BLaER1 treated with 17β-estradiol and CSF1 and Interleukin-3, amounts not matched to agents 10 nM and 100 nM (cell line): Measurements from ENCODE around the gene KCNIP1.
A peak's percentile ranks its signal among the peaks of the same experiment; 100 is the strongest.

Source experiments
- H3K27ac ChIP-seq, 11 experiments: shearing (Covaris generic); formaldehyde crosslinking; 2 replicates each; pipeline ENCODE4 v1.8.1; 2022
- H3K27me3 ChIP-seq, 11 experiments: shearing (Covaris generic); formaldehyde crosslinking; 2 replicates each; pipeline ENCODE4 v1.8.1; 2022
- H3K36me3 ChIP-seq, 11 experiments: shearing (Covaris generic); formaldehyde crosslinking; 2 replicates each; pipeline ENCODE4 v1.8.1; 2022
- H3K4me1 ChIP-seq, 10 experiments: shearing (Covaris generic); formaldehyde crosslinking; 2 replicates each; pipeline ENCODE4 v1.8.1; 2022
- H3K4me2 ChIP-seq, 11 experiments: shearing (Covaris generic); formaldehyde crosslinking; 2 replicates each; pipeline ENCODE4 v1.8.1; 2022
- H3K4me3 ChIP-seq, 10 experiments: shearing (Covaris generic); formaldehyde crosslinking; 2 replicates each; pipeline ENCODE4 v1.8.1; 2022
- H3K9ac ChIP-seq, 11 experiments: shearing (Covaris generic); formaldehyde crosslinking; 2 replicates each; pipeline ENCODE4 v1.8.1; 2022
- H3K9me3 ChIP-seq, 11 experiments: shearing (Covaris generic); formaldehyde crosslinking; replicated peaks in 1 of 11; 2 replicates each; pipeline ENCODE4 v1.8.1; 2022
- H4K20me1 ChIP-seq, 11 experiments: shearing (Covaris generic); formaldehyde crosslinking; 2 replicates each; pipeline ENCODE4 v1.8.1; 2022
- Cebpa-rat ChIP-seq, 11 experiments: shearing (Covaris generic); IDR thresholded peaks; 2 replicates each; pipeline ENCODE4 v1.8.1; 2022

Gene KCNIP1

DNA sequence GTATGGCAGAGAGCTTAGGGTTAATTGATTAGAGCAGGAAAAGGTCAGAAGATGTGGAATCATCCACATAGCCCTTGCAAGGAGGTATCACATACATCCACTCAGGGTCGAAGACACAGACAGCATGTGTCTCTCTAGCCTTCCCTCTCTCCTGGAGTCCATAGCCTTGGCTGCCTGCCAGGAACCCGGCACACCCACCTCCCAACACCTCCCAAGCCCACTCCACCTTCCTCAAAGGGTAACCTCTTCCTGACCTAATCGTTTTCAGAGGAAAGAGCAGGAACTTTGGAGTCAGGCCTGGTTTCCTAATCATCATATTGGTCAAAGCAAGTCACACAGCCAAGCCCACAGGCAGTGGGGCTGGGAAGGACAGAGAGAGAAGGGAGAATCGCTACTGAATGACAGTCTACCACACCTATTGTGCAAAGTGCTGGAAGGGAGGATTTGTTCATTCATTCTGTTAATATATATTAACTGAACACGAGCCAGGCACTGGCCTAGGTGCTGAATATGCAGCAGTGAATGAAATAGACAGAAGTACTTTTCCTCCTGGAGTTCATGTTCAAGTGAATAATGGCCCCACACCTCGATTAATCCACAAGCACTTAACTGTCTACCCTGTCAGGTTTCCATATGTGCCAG, 107.8 kb downstream of the KCNIP1 start:
- no peaks in the 10 kb centered on the region for H3K9me3 ChIP-seq
- peaks cover 0 to 7% (median 0%) of the 10 kb centered on the region in 11 experiments; a peak in 4 of 22 replicates for H4K20me1 ChIP-seq
- H3K27ac ChIP-seq: no peak overlapping the region
- peaks cover 0 to 9% (median 0%) of the 10 kb centered on the region in 10 experiments; a peak in 3 of 20 replicates for H3K4me1 ChIP-seq
- no peak for TF ChIP-seq Cebpa-rat (IDR thresholded peaks at IDR 0.05)
- H3K4me3 ChIP-seq: no peak overlapping the region
- no peaks in the 10 kb centered on the region for H3K36me3 ChIP-seq
- H3K9ac ChIP-seq: no peak overlapping the region
- H3K27me3 ChIP-seq: no peaks in the 10 kb centered on the region
- H3K4me2 ChIP-seq: no peak overlapping the region

- Histone ChIP-seq H3K4me2 (no peak overlapping the region), H3K4me3 (no peak overlapping the region), H3K27ac (no peak overlapping the region), H3K36me3 (no peaks in the 10 kb centered on the region), H3K9ac (no peak overlapping the region), H3K27me3 (no peaks in the 10 kb centered on the region), H3K4me1 (peaks cover 0 to 9% (median under 1%) of the 10 kb centered on the region in 10 experiments; a peak in 6 of 20 replicates), H3K9me3 (no peaks in the 10 kb centered on the region), H4K20me1 (peaks cover 0 to 7% (median 0%) of the 10 kb centered on the region in 11 experiments; a peak in 3 of 22 replicates)
- TF ChIP-seq Cebpa-rat (IDR thresholded peaks at IDR 0.05): no peak
Measured at GRCh38 chr5:170612256-170612678, 108.4 kb downstream of the KCNIP1 start.

DNA sequence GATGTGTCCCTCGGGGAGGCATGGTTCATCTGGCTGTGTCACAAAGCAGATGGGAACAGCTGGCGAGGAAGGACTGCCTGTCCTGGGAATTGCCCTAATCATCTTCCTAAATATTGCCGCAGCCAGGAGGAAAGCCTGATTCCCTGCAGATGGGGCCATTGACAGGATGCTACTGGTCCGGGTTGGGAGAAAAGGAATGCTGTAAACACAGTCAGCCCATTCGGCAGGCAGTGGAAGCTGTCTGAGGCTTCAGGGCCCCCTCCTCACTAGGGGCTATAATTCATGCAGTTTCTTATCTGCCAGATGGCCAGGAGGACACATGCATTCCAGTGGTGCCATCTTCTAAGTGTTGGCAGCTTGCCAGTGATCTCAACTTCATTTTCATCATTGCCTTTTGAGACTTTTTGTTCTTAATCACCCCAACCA, 110.3 kb downstream of the KCNIP1 start:
- H3K27ac ChIP-seq: no peak overlapping the region
- peaks cover 6 to 17% (median 8%) of the 10 kb centered on the region in 10 experiments; a peak in 16 of 20 replicates for H3K4me1 ChIP-seq

GRCh38 chr5:170614720-170615119, 110.9 kb downstream of the KCNIP1 start:
- H3K9me3 ChIP-seq: no peaks in the 10 kb centered on the region
- H4K20me1 ChIP-seq: peaks cover 0 to 7% (median 0%) of the 10 kb centered on the region in 11 experiments; a peak in 3 of 22 replicates
- no peak overlapping the region for H3K9ac ChIP-seq
- no peak for TF ChIP-seq Cebpa-rat (IDR thresholded peaks at IDR 0.05)
- no peak overlapping the region for H3K27ac ChIP-seq
- no peaks in the 10 kb centered on the region for H3K27me3 ChIP-seq
- peaks cover 6 to 17% (median 8%) of the 10 kb centered on the region in 10 experiments; a peak in 16 of 20 replicates for H3K4me1 ChIP-seq
- H3K4me3 ChIP-seq: no peak overlapping the region
- H3K4me2 ChIP-seq: peak overlapping the region in 1 of 11 experiments; percentile 26; a peak in 1 of 22 replicates
- H3K36me3 ChIP-seq: no peaks in the 10 kb centered on the region

More for the DNA sequence above, 110.3 kb downstream of the KCNIP1 start:
- no peak overlapping the region for H3K9ac ChIP-seq
- peaks cover 0 to 7% (median 0%) of the 10 kb centered on the region in 11 experiments; a peak in 3 of 22 replicates for H4K20me1 ChIP-seq
- no peaks in the 10 kb centered on the region for H3K36me3 ChIP-seq
- no peaks in the 10 kb centered on the region for H3K27me3 ChIP-seq
- no peak overlapping the region for H3K4me2 ChIP-seq
- TF ChIP-seq Cebpa-rat (IDR thresholded peaks at IDR 0.05): no peak
- H3K9me3 ChIP-seq: no peaks in the 10 kb centered on the region
- no peak overlapping the region for H3K4me3 ChIP-seq

DNA sequence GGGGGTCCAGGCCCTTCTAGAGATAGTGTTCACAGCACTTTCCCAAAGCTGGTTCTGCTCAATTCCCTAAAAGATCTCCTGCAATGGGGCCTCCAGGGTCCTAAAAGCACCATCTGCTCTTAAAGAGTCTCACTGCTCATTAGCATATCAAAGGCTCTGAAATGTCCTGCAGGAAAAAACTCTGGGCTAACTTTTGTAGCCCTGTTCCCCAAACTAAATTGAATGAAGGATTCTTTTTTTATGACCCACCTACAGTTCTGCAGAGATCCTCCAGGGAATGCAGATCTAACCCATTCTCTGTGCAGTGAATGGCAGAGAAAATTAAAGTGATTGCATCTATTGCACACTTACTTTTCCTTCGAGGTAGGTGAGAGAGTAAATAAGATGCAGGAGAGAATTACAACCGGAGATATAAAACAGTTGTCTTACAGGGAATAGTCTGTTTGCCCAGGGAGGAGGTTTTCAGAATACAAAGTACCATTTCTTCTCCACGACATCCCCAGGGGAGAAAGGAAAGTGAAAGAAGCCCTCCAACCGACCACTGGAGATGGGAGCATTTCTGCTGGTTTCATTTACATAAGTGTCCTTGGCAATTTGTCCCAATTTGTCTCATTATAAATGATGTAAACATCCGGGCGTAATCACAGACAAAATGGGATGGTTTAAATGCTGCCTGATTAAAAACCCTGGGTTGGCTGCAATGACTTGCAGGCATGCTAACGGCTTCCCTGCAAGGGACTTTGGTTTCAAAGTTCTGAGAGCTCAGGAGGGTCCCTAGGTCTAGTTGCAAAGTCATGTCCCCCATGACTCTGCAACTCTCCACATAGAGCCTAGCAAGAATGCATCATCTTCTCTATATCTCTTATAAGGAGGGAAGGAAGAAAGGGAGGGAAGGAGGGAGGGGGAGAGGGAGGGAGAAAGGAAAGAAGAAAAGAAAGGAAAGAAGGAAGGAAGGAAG, 114.0 kb downstream of the KCNIP1 start:
- Histone ChIP-seq H3K4me1 (peaks cover 6 to 17% (median 8%) of the 10 kb centered on the region in 10 experiments; a peak in 16 of 20 replicates), H3K27ac (no peak overlapping the region), H3K4me2 (peak overlapping the region in 8 of 11 experiments; percentile 9 to 61 (median 29); a peak in 14 of 22 replicates), H3K9me3 (no peaks in the 10 kb centered on the region), H3K27me3 (no peaks in the 10 kb centered on the region), H3K36me3 (no peaks in the 10 kb centered on the region), H3K4me3 (no peak overlapping the region), H3K9ac (no peak overlapping the region), H4K20me1 (no peaks in the 10 kb centered on the region; a peak in 1 of 22 replicates)
- TF ChIP-seq Cebpa-rat (IDR thresholded peaks at IDR 0.05): no peak

DNA sequence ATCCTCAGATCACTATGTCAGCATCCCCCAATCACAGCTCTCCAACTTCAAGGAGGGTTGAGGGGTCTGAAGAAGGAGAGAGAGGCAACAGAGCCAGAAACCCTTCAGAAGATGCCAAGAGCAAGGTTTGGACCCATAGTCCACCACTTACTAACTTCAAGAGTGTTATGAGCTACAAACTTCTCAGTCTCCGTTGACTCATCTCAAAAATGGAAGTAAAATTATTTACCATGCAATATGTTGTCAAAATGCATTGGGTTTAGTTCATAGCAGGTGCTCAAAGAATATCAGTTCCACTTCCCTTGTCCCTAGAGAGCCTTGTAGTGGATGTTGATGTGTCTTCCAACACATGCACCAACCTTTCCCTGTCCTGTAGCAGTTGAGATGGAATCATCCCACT, 116.0 kb downstream of the KCNIP1 start:
- Histone ChIP-seq H3K27ac (no peak overlapping the region), H3K4me1 (peaks cover 4 to 15% (median 7%) of the 10 kb centered on the region in 10 experiments; a peak in 16 of 20 replicates), H3K36me3 (no peaks in the 10 kb centered on the region), H3K4me3 (no peak overlapping the region), H3K9me3 (no peaks in the 10 kb centered on the region), H3K27me3 (no peaks in the 10 kb centered on the region), H4K20me1 (no peaks in the 10 kb centered on the region), H3K9ac (no peak overlapping the region), H3K4me2 (no peak overlapping the region)
- no peak for TF ChIP-seq Cebpa-rat (IDR thresholded peaks at IDR 0.05)

DNA sequence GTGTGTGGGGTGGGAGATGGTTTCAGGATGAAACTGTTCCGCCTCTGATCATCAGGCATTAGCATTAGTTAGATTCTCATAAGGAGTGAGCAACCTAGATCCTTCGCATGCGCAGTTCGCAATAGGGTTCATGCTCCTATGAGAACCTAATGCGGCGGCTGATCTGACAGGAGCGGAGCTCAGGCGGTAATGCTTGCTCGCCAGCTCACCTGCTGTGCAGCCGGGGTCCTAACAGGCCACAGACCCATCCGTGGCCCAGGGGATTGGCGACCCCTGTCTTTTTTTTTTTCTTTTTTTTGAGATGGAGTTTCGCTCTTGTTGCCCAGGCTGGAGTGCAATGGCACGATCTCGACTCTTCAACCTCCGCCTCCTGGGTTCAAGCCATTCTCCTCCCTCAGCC, 119.1 kb downstream of the KCNIP1 start:
- Histone ChIP-seq H3K9me3 (no peaks in the 10 kb centered on the region), H3K4me1 (peaks cover 0 to 3% (median 2%) of the 10 kb centered on the region in 10 experiments; a peak in 15 of 20 replicates), H3K9ac (no peak overlapping the region), H3K4me3 (no peak overlapping the region), H3K36me3 (no peaks in the 10 kb centered on the region), H4K20me1 (peaks cover 0 to 5% (median 0%) of the 10 kb centered on the region in 11 experiments; a peak in 2 of 22 replicates), H3K4me2 (no peak overlapping the region), H3K27me3 (no peaks in the 10 kb centered on the region), H3K27ac (no peak overlapping the region)
- no peak for TF ChIP-seq Cebpa-rat (IDR thresholded peaks at IDR 0.05)

DNA sequence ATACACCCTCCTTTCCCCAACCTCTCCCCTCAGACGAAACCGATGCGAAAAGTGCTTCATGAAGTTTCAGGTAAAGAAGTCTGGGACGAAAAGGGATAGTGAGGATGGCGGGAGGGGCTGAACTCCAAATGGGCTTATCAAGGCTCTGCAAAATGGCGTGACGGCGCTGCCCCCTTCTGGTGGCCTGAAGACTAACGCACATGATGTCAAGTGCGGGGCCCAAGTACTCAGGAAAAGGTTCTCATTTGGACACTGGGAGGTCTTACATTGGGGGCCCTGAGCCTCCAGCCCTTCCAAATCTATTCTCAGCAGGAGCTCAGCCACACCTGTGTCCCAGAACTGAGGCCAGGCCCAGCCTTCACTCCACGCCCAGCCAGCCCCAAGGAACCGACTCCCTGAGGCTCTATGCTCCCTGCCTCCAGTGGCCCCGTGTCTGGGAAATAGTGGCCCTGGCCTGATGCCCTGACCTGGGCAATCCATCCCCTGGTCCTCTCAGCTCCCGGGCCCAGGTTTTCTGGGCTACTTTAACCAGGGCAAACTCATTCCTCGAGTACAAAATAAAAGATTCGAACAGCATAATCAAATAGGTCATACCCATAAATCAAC, 119.9 kb downstream of the KCNIP1 start:
- H3K27me3 ChIP-seq: no peaks in the 10 kb centered on the region

More for the DNA sequence above, 119.9 kb downstream of the KCNIP1 start:
- H4K20me1 ChIP-seq: peaks cover 0 to 5% (median 0%) of the 10 kb centered on the region in 11 experiments; a peak in 2 of 22 replicates
- TF ChIP-seq Cebpa-rat (IDR thresholded peaks at IDR 0.05): no peak
- H3K27ac ChIP-seq: no peak overlapping the region
- H3K9me3 ChIP-seq: no peaks in the 10 kb centered on the region
- no peaks in the 10 kb centered on the region for H3K4me1 ChIP-seq
- H3K9ac ChIP-seq: no peak overlapping the region
- H3K4me3 ChIP-seq: no peak overlapping the region
- H3K4me2 ChIP-seq: no peak overlapping the region
- H3K36me3 ChIP-seq: no peaks in the 10 kb centered on the region
